ENCODE data around the gene ELAC1.

Gene ELAC1

GRCh38 chr18:51017140-51017879 is 49.5 kb downstream of the ELAC1 start:
- no peak for TF ChIP-seq CTCF (conservative IDR thresholded peaks at IDR 0.05; ENCODE audit: low read length)
- H3K4me3 ChIP-seq (ENCODE audit: low read length): no peak overlapping the region
- DNase-seq (ENCODE audit: low read depth): no peak

- no peak for TF ChIP-seq CTCF (conservative IDR thresholded peaks at IDR 0.05; ENCODE audit: low read length)
- no peak for DNase-seq (ENCODE audit: low read depth)
- no peak overlapping the region for H3K4me3 ChIP-seq (ENCODE audit: low read length)
Observed at GRCh38 chr18:51020536-51020935, 52.7 kb downstream of the ELAC1 start.

- H3K4me3 ChIP-seq (ENCODE audit: low read length): no peak overlapping the region
- no peak for DNase-seq (ENCODE audit: low read depth)
- no peak for TF ChIP-seq CTCF (conservative IDR thresholded peaks at IDR 0.05; ENCODE audit: low read length)
Observed at GRCh38 chr18:51021226-51021965, 53.6 kb downstream of the ELAC1 start.

- no peak for TF ChIP-seq CTCF (conservative IDR thresholded peaks at IDR 0.05; ENCODE audit: low read length)
- no peak overlapping the region for H3K4me3 ChIP-seq (ENCODE audit: low read length)
- no peak for DNase-seq (ENCODE audit: low read depth)
Observed at GRCh38 chr18:51025512-51025911, 57.7 kb downstream of the ELAC1 start.

GRCh38 chr18:51028201-51028805 is 60.5 kb downstream of the ELAC1 start:
- DNase-seq (ENCODE audit: low read depth): peak; percentile 32
- no peak for TF ChIP-seq CTCF (conservative IDR thresholded peaks at IDR 0.05; ENCODE audit: low read length)
- no peak overlapping the region for H3K4me3 ChIP-seq (ENCODE audit: low read length)

GRCh38 chr18:51029378-51029693 is 61.5 kb downstream of the ELAC1 start:
- H3K4me3 ChIP-seq (ENCODE audit: low read length): peak overlapping the region; percentile 84
- no peak for DNase-seq (ENCODE audit: low read depth)
- TF ChIP-seq CTCF (conservative IDR thresholded peaks at IDR 0.05; ENCODE audit: low read length): no peak
